Esophagus squamous epithelium (tissue), 5 donors: Measurements from ENCODE around the gene NNT. TPM values are rescaled to one million over a fixed set of nuclear protein-coding genes. Genes with fewer than 3 reads are reported as not detected.
"Not testable (repeated sequence)": the region's sequence is repeated elsewhere in the genome, so short reads cannot be mapped to it uniquely, and the experiment has no call there.

Source experiments
- DNase-seq: peaks from one replicate; lab custom pipeline; 2025; lab: John Stamatoyannopoulos, UW
- H3K27ac ChIP-seq, 4 donors: fragments of 200-600 bp; sonication (generic); one replicate each; pipeline ENCODE4 v1.5.1; 2016 to 2019; ENCODE audit warnings: mild to moderate bottlenecking in 1 of 4
- H3K27me3 ChIP-seq, 4 donors: fragments of 200-600 bp; sonication (generic); 1 replicate in 3 of 4; 2 replicates in 1 of 4; pipeline versions ENCODE4 v1.5.1 to v1.6.0; 2017 to 2021; ENCODE audit warnings: antibody characterized with exemption in 1 of 4
- H3K36me3 ChIP-seq, 3 donors: fragments of 200-600 bp; sonication (generic); one replicate each; pipeline ENCODE4 v1.5.1; 2016 to 2019
- H3K4me1 ChIP-seq, 3 donors: fragments of 200-600 bp; sonication (generic); one replicate each; pipeline ENCODE4 v1.5.1; 2017 to 2019
- H3K4me3 ChIP-seq, 4 donors: fragments of 200-600 bp; sonication (generic); 1 replicate in 3 of 4; 2 replicates in 1 of 4; pipeline ENCODE4 v1.5.1; 2016 to 2019; ENCODE audit warnings: mild to moderate bottlenecking in 2 of 4, moderate library complexity in 1 of 4
- H3K9me3 ChIP-seq, 3 donors: fragments of 200-600 bp; sonication (generic); one replicate each; pipeline ENCODE4 v1.5.1; 2016 to 2019
- POLR2A ChIP-seq, 4 donors: fragments of 450-650 bp; IDR thresholded peaks; one replicate each; pipeline ENCODE4 v1.6.1; 2017; ENCODE audit warnings: antibody characterized with exemption in 4 of 4, mild to moderate bottlenecking in 4 of 4, moderate library complexity in 3 of 4
- WGBS, 2 donors: methylation state at CpG; one replicate each; pipeline ENCODE4 v1.1.5; 2018; 5-methylcytosine and 5-hydroxymethylcytosine counted together
- intact Hi-C: fragments of 100-400 bp; cut with DNase I; formaldehyde crosslinking; loops from one replicate; pipeline ENCODE4 v1.15.0; 2022
- total RNA-seq, 4 donors: library from RNA; depleted of rRNA; stranded (reverse); fragments of >200 nt; gene quantifications; one replicate each; pipeline ENCODE4 v1.1.0, GENCODE V29; 2016
- TF ChIP-seq, protein P1 (sequence below), 6 experiments: fragments of 450-650 bp in 4 of 6; fragments of 200-600 bp in 2 of 6; sonication (generic) in 2 of 6; IDR thresholded peaks; one replicate each; pipeline ENCODE4 v1.5.1; 2016 to 2019; ENCODE audit warnings: antibody characterized with exemption in 6 of 6, mild to moderate bottlenecking in 4 of 6, moderate library complexity in 4 of 6
- donor health status: DM: yes; HTN: yes; CAD: no.

NNT gene
- total RNA-seq, 4 donors from 2014 or later = 16.0 to 35.1 (median 29.1) TPM

DNA sequence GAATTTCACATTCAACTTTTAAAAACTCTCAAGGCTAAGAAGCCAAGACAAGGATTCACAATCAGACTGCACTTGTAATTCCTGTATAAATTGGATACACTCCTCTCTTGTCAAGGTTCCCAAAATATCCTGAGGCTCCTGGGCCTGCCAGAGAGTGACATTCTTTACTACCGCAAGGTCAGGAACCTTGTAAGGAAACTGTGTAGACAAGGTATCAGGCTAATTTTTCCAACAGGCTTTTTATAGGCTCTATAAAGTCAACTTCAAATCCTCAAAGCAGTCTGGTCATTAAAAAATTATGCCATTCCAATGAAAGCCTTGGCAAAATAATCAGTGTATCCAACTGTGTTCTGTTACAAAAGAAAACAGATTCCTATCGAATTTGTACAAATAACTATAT lies 30.6 kb upstream of the NNT start:
- Histone ChIP-seq H3K4me3 (no peak overlapping the region), H3K27ac (peak overlapping the region in 1 of 4 donors; percentile 15), H3K27me3 (no peaks in the 10 kb centered on the region), H3K36me3 (no peaks in the 10 kb centered on the region), H3K4me1 (peaks cover 0 to 6% (median 0%) of the 10 kb centered on the region in 3 donors), H3K9me3 (no peaks in the 10 kb centered on the region)
- DNase-seq = no peak
- 55 to 60% methylated on average over 2 of the region's 2 CpGs for WGBS, 2 donors
- intact Hi-C loops = no loop called here
- TF ChIP-seq, protein P1, sequence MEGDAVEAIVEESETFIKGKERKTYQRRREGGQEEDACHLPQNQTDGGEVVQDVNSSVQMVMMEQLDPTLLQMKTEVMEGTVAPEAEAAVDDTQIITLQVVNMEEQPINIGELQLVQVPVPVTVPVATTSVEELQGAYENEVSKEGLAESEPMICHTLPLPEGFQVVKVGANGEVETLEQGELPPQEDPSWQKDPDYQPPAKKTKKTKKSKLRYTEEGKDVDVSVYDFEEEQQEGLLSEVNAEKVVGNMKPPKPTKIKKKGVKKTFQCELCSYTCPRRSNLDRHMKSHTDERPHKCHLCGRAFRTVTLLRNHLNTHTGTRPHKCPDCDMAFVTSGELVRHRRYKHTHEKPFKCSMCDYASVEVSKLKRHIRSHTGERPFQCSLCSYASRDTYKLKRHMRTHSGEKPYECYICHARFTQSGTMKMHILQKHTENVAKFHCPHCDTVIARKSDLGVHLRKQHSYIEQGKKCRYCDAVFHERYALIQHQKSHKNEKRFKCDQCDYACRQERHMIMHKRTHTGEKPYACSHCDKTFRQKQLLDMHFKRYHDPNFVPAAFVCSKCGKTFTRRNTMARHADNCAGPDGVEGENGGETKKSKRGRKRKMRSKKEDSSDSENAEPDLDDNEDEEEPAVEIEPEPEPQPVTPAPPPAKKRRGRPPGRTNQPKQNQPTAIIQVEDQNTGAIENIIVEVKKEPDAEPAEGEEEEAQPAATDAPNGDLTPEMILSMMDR (IDR thresholded peaks at IDR 0.05) = no peak
- TF ChIP-seq POLR2A (IDR thresholded peaks at IDR 0.05) = no peak

GRCh38 chr5:43573058-43573457 lies 29.9 kb upstream of the NNT start:
- Histone ChIP-seq H3K36me3 (no peaks in the 10 kb centered on the region), H3K27ac (no peak overlapping the region), H3K4me3 (no peak overlapping the region), H3K9me3 (no peaks in the 10 kb centered on the region), H3K27me3 (no peaks in the 10 kb centered on the region), H3K4me1 (peaks cover 0 to 6% (median 0%) of the 10 kb centered on the region in 3 donors)
- no peak for DNase-seq
- intact Hi-C loops = no loop called here
- WGBS, 2 donors = 59 to 76% methylated on average over 1 of the region's 1 CpG
- TF ChIP-seq, protein P1 (IDR thresholded peaks at IDR 0.05) = no peak
- TF ChIP-seq POLR2A (IDR thresholded peaks at IDR 0.05) = no peak

DNA sequence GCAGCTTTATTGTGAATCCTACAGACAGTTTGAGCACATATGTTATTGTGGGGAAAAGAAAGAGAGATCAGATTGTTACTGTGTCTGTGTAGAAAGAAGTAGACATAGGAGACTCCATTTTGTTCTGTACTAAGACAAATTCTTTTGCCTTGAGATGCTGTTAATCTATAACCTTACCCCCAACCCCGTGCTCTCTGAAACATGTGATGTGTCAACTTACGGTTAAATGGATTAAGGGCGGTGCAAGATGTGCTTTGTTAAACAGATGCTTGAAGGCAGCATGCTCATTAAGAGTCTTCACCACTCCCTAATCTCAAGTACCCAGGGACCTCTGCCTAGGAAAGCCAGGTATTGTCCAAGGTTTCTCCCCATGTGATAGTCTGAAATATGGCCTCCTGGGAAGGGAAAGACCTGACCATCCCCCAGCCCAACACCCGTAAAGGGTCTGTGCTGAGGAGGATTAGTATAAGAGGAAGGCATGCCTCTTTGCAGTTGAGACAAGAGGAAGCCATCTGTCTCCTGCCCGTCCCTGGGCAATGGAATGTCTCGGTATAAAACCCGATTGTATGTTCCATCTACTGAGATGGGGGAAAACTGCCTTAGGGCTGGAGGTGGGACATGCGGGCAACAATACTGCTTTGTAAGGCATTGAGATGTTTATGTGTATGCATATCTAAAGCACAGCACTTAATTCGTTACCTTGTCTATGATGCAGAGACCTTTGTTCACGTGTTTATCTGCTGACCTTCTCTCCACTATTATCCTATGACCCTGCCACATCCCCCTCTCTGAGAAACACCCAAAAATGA lies 22.4 kb upstream of the NNT start:
- intact Hi-C loops, H3K9me3 ChIP-seq, H3K4me3 ChIP-seq, H3K27me3 ChIP-seq, H3K27ac ChIP-seq, H3K36me3 ChIP-seq, H3K4me1 ChIP-seq, DNase-seq: not testable (repeated sequence)
- WGBS, 2 donors = 85 to 89% methylated on average over 9 to 10 of the region's 10 CpGs

- H3K4me1 ChIP-seq = no peaks in the 10 kb centered on the region
- no peak for DNase-seq
- 58 to 100% methylated on average over 1 of the region's 1 CpG for WGBS, 2 donors
- H3K27ac ChIP-seq = no peak overlapping the region
- TF ChIP-seq, protein P1 (IDR thresholded peaks at IDR 0.05) = no peak
- TF ChIP-seq POLR2A (IDR thresholded peaks at IDR 0.05) = no peak
- no peaks in the 10 kb centered on the region for H3K9me3 ChIP-seq
- no peaks in the 10 kb centered on the region for H3K27me3 ChIP-seq
- H3K4me3 ChIP-seq = no peak overlapping the region
- intact Hi-C loops = no loop called here
- H3K36me3 ChIP-seq = no peaks in the 10 kb centered on the region
These were observed 21.6 kb upstream of the NNT start for GRCh38 chr5:43581398-43581797.

DNA sequence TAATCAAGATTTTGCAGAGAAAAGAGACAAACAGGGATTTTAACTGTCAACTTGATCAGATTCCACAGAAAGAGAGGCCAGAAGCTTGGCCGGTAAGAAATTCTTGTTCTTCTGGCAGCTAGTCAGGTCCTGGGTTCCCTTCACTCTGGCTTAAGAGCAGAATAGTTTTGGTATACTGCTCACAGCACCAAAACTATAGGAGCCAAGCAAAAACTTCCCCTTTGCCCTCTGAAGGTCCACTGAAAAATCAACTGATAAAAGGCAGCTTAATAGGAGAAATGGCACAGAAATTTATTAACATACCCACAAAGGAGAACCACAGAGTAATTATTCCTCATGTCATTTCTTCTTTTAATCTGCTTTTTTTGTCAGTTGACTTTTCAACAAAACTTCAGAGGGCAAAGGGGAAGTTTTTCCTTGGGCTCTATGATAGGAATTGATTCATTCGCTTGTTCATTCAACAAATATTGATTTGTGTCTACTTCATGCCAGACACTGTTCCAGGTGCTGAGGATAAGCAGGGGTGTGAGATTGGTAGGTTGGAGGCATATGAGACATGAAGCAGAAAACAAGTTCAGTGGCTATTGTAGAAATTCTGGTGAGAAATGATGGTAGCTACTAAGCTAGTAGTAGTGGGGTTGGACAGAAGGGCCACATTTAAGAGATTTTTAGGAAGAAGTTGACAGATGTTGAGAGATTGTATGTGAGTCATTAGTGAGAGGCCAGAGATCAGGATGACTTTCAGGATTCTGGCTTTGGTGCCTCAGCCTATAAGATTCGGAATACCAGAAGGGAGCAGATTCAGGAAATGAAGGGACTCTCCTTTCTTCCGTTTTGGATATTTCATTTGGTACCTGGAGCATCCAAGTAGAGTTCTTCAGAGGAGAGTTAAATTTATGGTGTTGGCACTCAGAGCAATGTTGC lies 20.6 kb upstream of the NNT start:
- no peak overlapping the region for H3K27ac ChIP-seq
- intact Hi-C loops = no loop called here
- TF ChIP-seq, protein P1 (IDR thresholded peaks at IDR 0.05) = no peak
- TF ChIP-seq POLR2A (IDR thresholded peaks at IDR 0.05) = no peak
- H3K9me3 ChIP-seq = no peaks in the 10 kb centered on the region
- no peak overlapping the region for H3K4me3 ChIP-seq
- no peak for DNase-seq
- no peaks in the 10 kb centered on the region for H3K27me3 ChIP-seq
- H3K36me3 ChIP-seq = no peaks in the 10 kb centered on the region
- 72 to 74% methylated on average over 4 of the region's 4 CpGs for WGBS, 2 donors
- no peaks in the 10 kb centered on the region for H3K4me1 ChIP-seq
